SKM-1 treated with dmso at 0.1 percent for 144 hours (cell line): ENCODE results near the gene MYO7A.
A peak's percentile ranks its signal among the peaks of the same experiment; 100 is the strongest.

Source experiments
- DNase-seq: peaks from one replicate; lab custom pipeline; 2025; ENCODE audit not compliant: unreplicated experiment; lab: John Stamatoyannopoulos, UW

The MYO7A gene

DNA sequence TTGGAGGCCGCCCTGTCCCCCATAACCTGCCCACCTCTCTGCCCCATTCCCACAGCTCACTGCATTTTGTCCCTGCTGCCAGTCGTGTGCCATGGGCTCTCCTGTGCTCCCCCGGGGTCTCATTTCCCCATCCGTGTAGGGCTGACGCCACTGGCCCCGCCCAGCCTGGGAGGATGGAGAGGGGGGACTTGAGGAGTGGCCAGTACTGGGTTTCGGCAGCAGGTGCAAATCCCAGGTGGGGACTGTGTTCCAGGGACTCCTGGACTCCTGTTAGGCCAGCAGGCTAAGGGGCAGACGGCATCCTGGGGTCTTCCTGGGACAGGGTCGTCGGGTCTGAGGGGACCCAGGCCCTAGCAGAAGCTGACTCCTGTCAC is 1.2 kb upstream of the MYO7A start:
- DNase-seq = no peak

DNA sequence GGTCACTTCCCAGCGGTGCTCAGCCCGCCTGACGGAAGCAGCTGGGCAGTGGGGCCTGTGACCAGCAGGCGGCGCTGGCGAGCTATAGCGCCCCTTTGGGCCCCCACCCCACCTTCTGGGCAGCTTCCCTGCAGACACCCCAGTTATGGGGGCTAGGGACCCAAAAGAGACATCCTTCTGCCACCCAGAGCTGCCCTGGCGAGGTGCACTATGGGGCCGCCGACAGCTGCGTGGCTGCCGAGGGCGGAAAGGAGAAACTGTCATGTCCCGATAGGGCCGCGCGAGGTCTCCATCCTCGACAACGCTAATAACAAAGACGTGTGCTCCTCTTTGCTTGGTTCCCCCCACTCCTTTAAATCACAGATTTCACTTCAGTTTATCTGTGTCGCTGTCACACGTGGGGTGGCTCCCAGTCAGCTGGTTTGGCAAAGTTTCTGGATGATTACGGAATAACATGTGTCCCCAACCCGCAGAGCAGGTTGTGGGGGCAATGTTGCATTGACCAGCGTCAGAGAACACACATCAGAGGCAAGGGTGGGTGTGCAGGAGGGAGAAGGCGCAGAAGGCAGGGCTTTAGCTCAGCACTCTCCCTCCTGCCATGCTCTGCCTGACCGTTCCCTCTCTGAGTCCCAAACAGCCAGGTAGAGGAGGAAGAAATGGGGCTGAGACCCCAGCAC is 673 bp upstream of the MYO7A start:
- peak; percentile 31 for DNase-seq

DNA sequence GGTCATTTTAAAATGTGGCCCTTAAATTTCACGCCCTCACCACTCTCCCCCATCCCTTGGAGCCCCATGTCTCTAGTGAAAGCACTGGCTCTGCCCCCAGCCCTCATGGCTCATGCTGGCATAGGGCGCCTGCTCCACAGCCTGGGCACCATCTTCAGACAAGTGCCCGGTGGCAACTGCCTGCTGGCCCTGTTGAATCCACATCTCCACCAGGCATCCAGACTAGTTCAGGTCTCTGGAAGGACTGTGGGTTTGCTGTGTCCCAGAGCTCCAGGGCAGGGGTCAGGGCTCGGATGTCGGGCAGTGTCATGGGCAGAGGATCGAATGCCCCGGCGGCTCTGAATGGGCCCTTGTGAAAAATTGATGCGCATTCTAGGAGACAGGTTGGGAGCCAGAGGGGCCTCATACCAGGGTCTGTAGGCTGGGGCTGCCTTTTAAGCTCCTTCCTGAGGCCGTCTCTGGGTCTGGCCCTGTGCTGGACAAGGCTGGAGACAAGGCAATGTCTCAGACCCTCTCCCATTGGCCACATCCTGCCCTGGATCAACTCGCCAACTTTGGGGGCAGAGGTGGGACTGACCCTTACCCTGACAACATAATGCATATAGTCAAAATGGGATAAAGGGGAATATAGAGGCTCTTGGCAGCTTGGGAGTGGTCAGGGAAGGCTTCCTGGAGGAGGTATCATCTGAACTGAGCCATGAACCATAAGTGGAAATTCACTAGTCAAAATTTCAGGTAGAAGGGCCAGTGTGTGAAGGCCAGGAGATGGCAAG is 1.2 kb downstream of the MYO7A start:
- DNase-seq = no peak

GRCh38 chr11:77129842-77130756 is 2.1 kb downstream of the MYO7A start:
- no peak for DNase-seq

DNA sequence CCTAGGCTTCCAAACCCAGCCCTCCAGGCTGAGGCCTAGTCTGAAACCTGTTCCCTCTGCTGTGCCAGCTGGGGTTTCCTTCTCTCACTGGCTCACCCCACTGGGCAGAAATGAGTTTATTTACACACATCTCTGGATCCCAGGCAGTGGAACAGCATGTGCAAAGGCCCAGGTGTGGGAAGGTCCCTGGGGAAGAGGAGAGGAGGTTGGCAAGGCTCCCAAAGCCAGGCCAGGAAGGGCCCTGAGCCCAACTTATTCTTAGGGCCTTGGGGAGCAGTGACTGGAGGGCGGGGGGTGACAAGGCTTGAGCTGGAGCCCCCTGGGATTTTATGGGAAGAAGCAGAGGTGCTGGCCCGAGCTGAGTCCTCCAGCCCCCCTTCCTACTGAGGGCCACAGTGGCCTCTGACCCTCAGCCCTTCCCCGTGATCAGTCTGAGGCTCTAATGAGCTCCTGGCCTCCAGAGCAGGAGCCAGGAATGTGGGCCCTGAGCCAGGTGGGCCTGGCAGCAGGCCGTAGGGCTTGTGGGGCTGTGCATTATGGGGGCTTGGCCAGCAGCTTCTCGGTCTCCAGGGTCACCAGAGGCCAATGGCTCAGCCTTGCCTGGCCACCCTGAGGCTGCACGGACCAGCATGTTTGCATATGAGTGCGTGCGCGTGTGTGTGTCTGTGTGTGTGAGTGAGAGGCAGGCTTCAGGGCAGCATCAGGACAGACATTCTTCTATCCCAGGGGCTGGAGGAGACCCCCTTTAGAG is 2.9 kb downstream of the MYO7A start:
- no peak for DNase-seq

GRCh38 chr11:77131560-77131959 is 3.5 kb downstream of the MYO7A start:
- DNase-seq = no peak

DNA sequence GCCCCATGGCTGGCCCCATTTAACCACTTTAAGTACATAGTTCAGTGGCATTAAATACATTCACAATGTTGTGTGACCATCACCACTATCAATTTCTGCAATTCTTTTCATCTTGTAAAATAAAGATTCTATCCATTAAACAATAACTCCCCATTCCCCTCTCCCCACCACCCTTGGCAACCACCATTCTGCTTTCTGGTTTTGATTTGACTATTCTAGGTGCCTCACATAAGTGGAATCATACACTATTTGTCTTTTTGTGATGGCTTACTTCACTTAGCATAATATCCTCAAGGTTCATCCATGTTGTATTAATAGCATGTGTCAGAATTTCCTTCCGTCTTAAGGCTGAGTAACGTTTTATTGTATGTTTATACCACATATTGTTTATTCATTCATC is 7.0 kb downstream of the MYO7A start:
- DNase-seq = no peak

DNA sequence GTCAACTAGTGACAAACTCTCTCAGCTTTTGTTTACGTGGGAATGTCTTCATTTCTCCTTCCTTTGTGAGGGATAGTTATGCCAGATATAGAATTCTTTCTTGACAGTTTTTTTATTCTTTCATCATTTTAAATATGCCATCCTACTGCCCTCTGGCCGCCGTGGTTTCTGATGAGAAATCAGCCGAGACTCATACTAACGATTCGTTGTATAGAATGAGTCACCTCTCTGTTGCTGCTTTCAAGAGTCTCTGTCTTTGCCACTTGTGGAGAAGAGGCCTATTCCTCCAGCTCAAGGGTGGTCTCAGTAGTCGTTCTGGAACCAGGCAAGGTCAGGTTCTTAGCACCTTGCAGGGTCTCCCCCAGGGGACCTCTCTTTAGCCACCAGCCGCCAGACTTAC is 8.0 kb downstream of the MYO7A start:
- no peak for DNase-seq

DNA sequence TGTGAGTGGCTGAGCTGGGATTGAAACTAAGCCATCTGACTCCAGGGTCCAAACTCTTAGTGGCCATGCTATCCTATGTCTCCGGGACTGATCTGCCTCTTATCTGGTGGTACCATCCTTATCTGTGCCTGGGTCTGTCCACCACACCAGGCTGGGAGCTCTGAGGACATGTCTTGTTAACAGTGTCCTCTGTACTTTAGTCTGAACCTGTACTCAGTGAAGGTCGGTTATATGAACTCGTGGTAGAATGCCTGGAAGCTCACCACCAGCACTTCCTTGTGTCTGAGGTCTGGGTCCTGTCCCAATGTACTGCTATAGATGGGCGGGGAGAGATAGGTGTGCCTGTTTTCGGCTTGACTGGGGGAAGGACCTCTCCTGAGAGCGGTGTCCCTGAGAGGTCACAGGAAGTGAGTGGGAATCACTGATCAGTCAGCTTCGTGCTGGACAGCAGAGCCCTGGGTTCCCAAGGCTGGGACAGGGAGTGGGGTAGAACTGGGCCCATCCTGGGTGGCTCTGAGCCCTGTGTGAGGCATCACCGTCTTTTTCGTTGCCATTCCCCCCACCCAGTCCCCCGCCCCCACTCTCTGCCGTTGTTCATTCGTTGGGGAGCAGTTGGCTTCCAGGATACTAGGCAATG is 8.9 kb downstream of the MYO7A start:
- DNase-seq = no peak

DNA sequence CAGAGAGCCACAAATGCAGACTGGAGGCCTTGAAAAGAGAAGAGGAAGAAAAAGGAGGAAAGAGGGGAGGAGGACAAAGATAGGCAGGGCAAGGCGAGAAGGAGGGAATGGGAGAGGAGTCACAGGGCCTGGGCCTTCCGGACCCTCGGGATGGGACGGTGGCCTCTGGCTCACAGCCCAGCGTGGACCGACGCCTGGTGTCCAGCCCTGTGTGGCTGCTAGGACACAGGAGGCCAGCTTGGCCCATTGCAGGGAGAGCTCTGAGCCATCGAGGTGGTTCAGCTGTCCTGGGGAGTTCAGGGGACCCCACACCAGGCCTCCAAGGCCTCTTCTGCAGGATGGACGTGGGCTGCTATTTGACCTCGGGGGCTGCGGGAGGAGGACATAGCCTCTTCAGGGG is 9.4 kb downstream of the MYO7A start:
- DNase-seq = no peak

DNA sequence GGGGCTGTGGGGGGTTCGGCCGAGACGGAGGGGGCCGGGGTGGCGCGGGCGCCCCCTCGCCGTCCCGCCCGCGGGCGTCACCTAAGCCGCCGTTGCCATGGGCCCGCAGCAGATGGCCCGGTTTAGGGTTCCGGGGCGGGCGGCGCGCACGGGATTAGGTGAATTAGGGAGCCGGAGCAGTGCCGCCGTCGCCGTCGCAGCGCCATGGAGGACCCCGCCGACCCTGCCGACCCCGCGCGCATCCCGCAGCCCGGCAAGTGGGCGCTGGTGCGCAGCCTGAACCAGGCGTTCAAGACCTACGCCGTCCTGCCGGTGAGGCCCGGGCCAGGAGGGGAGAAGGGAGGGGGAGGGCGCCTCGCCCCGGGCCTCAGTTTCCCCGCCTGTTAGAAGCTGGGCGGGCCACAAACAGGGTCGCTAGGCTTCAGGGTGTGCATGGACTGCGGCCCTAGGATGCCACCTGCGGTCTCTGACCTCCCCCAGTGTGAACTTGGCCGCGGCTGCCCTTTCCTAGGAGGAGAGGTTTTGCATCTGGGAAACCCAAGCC is 10.1 kb downstream of the MYO7A start:
- DNase-seq = no peak

GRCh38 chr11:77139201-77139600 is 11.2 kb downstream of the MYO7A start:
- DNase-seq = no peak

GRCh38 chr11:77140231-77140851 is 12.3 kb downstream of the MYO7A start:
- DNase-seq = no peak

- DNase-seq = no peak
Measured at GRCh38 chr11:77141034-77141433, 13.0 kb downstream of the MYO7A start.

- DNase-seq = no peak
Measured at GRCh38 chr11:77141475-77141874, 13.4 kb downstream of the MYO7A start.

- DNase-seq = peak; percentile 21
Measured at GRCh38 chr11:77142091-77142975, 14.3 kb downstream of the MYO7A start.

DNA sequence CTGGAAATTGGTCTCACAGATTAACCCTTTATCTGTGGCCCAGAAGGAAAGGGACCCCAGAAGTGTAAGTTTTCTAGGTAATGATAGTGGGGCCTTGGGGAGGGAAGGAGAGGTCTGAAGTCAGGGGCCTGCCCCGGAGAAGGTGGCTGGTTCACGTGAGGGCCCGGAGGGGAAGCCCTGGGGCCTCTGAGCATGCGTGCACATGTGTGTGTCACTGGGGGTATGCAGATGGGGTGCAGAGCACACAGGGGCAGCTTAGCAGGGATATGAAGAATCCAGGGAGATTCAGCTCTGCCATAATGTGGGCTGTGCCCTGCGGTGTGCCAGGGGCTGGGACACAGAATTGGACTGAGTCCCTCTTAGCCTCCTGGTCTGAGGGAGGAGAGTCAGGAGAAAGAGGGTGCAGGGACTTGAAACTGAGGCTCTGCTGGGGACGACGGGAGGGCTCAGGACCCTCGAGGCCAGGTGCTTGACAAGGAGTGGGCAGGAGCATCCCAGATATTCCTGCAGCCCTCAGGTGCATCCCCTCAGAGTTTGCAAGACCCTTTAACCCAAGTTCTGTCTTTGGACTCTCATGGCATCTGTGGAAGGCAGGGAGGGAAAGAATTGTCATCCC is 15.5 kb downstream of the MYO7A start:
- no peak for DNase-seq

- no peak for DNase-seq
Measured at GRCh38 chr11:77144196-77144856, 16.3 kb downstream of the MYO7A start.
